Measurements from ENCODE around the gene PDCD1.
"Not testable (repeated sequence)": the region's sequence is repeated elsewhere in the genome, so short reads cannot be mapped to it uniquely, and the experiment has no call there.

Gene PDCD1

GRCh38 chr2:241875754-241876527 is 17.2 kb upstream of the PDCD1 start:
- H3K9ac ChIP-seq (ENCODE audit: low read length); H3K27ac ChIP-seq (ENCODE audit: low read depth, low read length); H3K4me1 ChIP-seq (ENCODE audit: control insufficient read depth, insufficient read depth, low read length); H3K4me3 ChIP-seq (ENCODE audit: low read depth, low read length); H3K36me3 ChIP-seq (ENCODE audit: control insufficient read depth, insufficient read depth, low read length); H3K27me3 ChIP-seq (ENCODE audit: control insufficient read depth, insufficient read depth, low read length): not testable (repeated sequence)
- peaks cover 11% of the 10 kb centered on the region for H3K9me3 ChIP-seq (ENCODE audit: control insufficient read depth, insufficient read depth, low read depth, low read length)

GRCh38 chr2:241874277-241874925 is 15.7 kb upstream of the PDCD1 start:
- Histone ChIP-seq H3K4me3 (ENCODE audit: low read depth, low read length) (no peak overlapping the region), H3K4me1 (ENCODE audit: control insufficient read depth, insufficient read depth, low read length) (peaks cover 3% of the 10 kb centered on the region; the same call in 1 of the 2 replicates), H3K36me3 (ENCODE audit: control insufficient read depth, insufficient read depth, low read length) (no peaks in the 10 kb centered on the region), H3K27ac (ENCODE audit: low read depth, low read length) (no peak overlapping the region), H3K27me3 (ENCODE audit: control insufficient read depth, insufficient read depth, low read length) (no peaks in the 10 kb centered on the region), H3K9me3 (ENCODE audit: control insufficient read depth, insufficient read depth, low read depth, low read length) (peaks cover 11% of the 10 kb centered on the region), H3K9ac (ENCODE audit: low read length) (no peak overlapping the region)

- H3K27me3 ChIP-seq (ENCODE audit: control insufficient read depth, insufficient read depth, low read length): no peaks in the 10 kb centered on the region
- H3K4me3 ChIP-seq (ENCODE audit: low read depth, low read length): no peak overlapping the region
- no peaks in the 10 kb centered on the region for H3K36me3 ChIP-seq (ENCODE audit: control insufficient read depth, insufficient read depth, low read length)
- peaks cover 3% of the 10 kb centered on the region; the same call in 1 of the 2 replicates for H3K4me1 ChIP-seq (ENCODE audit: control insufficient read depth, insufficient read depth, low read length)
- H3K27ac ChIP-seq (ENCODE audit: low read depth, low read length): no peak overlapping the region
- H3K9me3 ChIP-seq (ENCODE audit: control insufficient read depth, insufficient read depth, low read depth, low read length): peaks cover 11% of the 10 kb centered on the region
- no peak overlapping the region for H3K9ac ChIP-seq (ENCODE audit: low read length)
These were observed 15.1 kb upstream of the PDCD1 start for GRCh38 chr2:241873803-241874110.

- H3K27me3 ChIP-seq (ENCODE audit: control insufficient read depth, insufficient read depth, low read length): no peaks in the 10 kb centered on the region
- H3K27ac ChIP-seq (ENCODE audit: low read depth, low read length): no peak overlapping the region
- H3K4me3 ChIP-seq (ENCODE audit: low read depth, low read length): no peak overlapping the region
- no peak overlapping the region for H3K9ac ChIP-seq (ENCODE audit: low read length)
- 0 out of 2 replicates have a peak, but pooled peaks cover under 1% of the 10 kb centered on the region for H3K4me1 ChIP-seq (ENCODE audit: control insufficient read depth, insufficient read depth, low read length)
- no peaks in the 10 kb centered on the region for H3K36me3 ChIP-seq (ENCODE audit: control insufficient read depth, insufficient read depth, low read length)
- H3K9me3 ChIP-seq (ENCODE audit: control insufficient read depth, insufficient read depth, low read depth, low read length): peaks cover 11% of the 10 kb centered on the region
These were observed 14.5 kb upstream of the PDCD1 start for GRCh38 chr2:241873081-241873802.

GRCh38 chr2:241872313-241872642 is 13.6 kb upstream of the PDCD1 start:
- Histone ChIP-seq H3K27me3 (ENCODE audit: control insufficient read depth, insufficient read depth, low read length) (peaks cover 2% of the 10 kb centered on the region; the same call in 1 of the 2 replicates), H3K9ac (ENCODE audit: low read length) (no peak overlapping the region), H3K27ac (ENCODE audit: low read depth, low read length) (no peak overlapping the region), H3K9me3 (ENCODE audit: control insufficient read depth, insufficient read depth, low read depth, low read length) (peaks cover 11% of the 10 kb centered on the region), H3K36me3 (ENCODE audit: control insufficient read depth, insufficient read depth, low read length) (no peaks in the 10 kb centered on the region), H3K4me3 (ENCODE audit: low read depth, low read length) (no peak overlapping the region), H3K4me1 (ENCODE audit: control insufficient read depth, insufficient read depth, low read length) (no peaks in the 10 kb centered on the region)

- H3K9ac ChIP-seq (ENCODE audit: low read length): no peak overlapping the region
- no peaks in the 10 kb centered on the region for H3K4me1 ChIP-seq (ENCODE audit: control insufficient read depth, insufficient read depth, low read length)
- H3K27me3 ChIP-seq (ENCODE audit: control insufficient read depth, insufficient read depth, low read length): peaks cover 5% of the 10 kb centered on the region; the same call in 1 of the 2 replicates
- H3K36me3 ChIP-seq (ENCODE audit: control insufficient read depth, insufficient read depth, low read length): no peaks in the 10 kb centered on the region
- H3K9me3 ChIP-seq (ENCODE audit: control insufficient read depth, insufficient read depth, low read depth, low read length): peaks cover 11% of the 10 kb centered on the region
- no peak overlapping the region for H3K27ac ChIP-seq (ENCODE audit: low read depth, low read length)
- no peak overlapping the region for H3K4me3 ChIP-seq (ENCODE audit: low read depth, low read length)
These were observed 13.0 kb upstream of the PDCD1 start for GRCh38 chr2:241871538-241872312.

GRCh38 chr2:241870611-241871537 is 12.2 kb upstream of the PDCD1 start:
- no peaks in the 10 kb centered on the region for H3K36me3 ChIP-seq (ENCODE audit: control insufficient read depth, insufficient read depth, low read length)
- H3K4me1 ChIP-seq (ENCODE audit: control insufficient read depth, insufficient read depth, low read length): no peaks in the 10 kb centered on the region
- peaks cover 11% of the 10 kb centered on the region for H3K9me3 ChIP-seq (ENCODE audit: control insufficient read depth, insufficient read depth, low read depth, low read length)
- H3K4me3 ChIP-seq (ENCODE audit: low read depth, low read length): no peak overlapping the region
- H3K27me3 ChIP-seq (ENCODE audit: control insufficient read depth, insufficient read depth, low read length): peaks cover 8% of the 10 kb centered on the region; the same call in 1 of the 2 replicates
- H3K27ac ChIP-seq (ENCODE audit: low read depth, low read length): no peak overlapping the region
- no peak overlapping the region for H3K9ac ChIP-seq (ENCODE audit: low read length)

- Histone ChIP-seq H3K27ac (ENCODE audit: low read depth, low read length) (no peak overlapping the region), H3K9ac (ENCODE audit: low read length) (no peak overlapping the region), H3K4me1 (ENCODE audit: control insufficient read depth, insufficient read depth, low read length) (no peaks in the 10 kb centered on the region), H3K9me3 (ENCODE audit: control insufficient read depth, insufficient read depth, low read depth, low read length) (peaks cover 7% of the 10 kb centered on the region), H3K27me3 (ENCODE audit: control insufficient read depth, insufficient read depth, low read length) (peaks cover 11% of the 10 kb centered on the region; the same call in 1 of the 2 replicates), H3K4me3 (ENCODE audit: low read depth, low read length) (no peak overlapping the region), H3K36me3 (ENCODE audit: control insufficient read depth, insufficient read depth, low read length) (no peaks in the 10 kb centered on the region)
These were observed 11.4 kb upstream of the PDCD1 start for GRCh38 chr2:241870081-241870541.

- H3K27me3 ChIP-seq (ENCODE audit: control insufficient read depth, insufficient read depth, low read length): peaks cover 12% of the 10 kb centered on the region; the same call in 1 of the 2 replicates
These were observed 10.6 kb upstream of the PDCD1 start, which contains the start of gene RTP5 for GRCh38 chr2:241869087-241869961. RTP5 (plus strand) TSS chr2:241869729; CDS start chr2:241869757, 28 bp downstream.

More at GRCh38 chr2:241869087-241869961, 10.6 kb upstream of the PDCD1 start, which contains the start of gene RTP5:
- no peak within 1 kb of the TSS for H3K9ac ChIP-seq (ENCODE audit: low read length)
- no peaks in the 10 kb centered on the region for H3K4me1 ChIP-seq (ENCODE audit: control insufficient read depth, insufficient read depth, low read length)
- no peaks in the 10 kb centered on the region for H3K36me3 ChIP-seq (ENCODE audit: control insufficient read depth, insufficient read depth, low read length)
- H3K27ac ChIP-seq (ENCODE audit: low read depth, low read length): no peak within 1 kb of the TSS
- H3K4me3 ChIP-seq (ENCODE audit: low read depth, low read length): no peak within 1 kb of the TSS
- H3K9me3 ChIP-seq (ENCODE audit: control insufficient read depth, insufficient read depth, low read depth, low read length): peaks cover 7% of the 10 kb centered on the region
